ENCODE results near the gene OXSR1. TPM values are rescaled to one million over a fixed set of nuclear protein-coding genes. Genes with fewer than 3 reads are reported as not detected.

OXSR1 gene
- total RNA-seq, 1 donor from 2014 or later: 95.3 TPM

DNA sequence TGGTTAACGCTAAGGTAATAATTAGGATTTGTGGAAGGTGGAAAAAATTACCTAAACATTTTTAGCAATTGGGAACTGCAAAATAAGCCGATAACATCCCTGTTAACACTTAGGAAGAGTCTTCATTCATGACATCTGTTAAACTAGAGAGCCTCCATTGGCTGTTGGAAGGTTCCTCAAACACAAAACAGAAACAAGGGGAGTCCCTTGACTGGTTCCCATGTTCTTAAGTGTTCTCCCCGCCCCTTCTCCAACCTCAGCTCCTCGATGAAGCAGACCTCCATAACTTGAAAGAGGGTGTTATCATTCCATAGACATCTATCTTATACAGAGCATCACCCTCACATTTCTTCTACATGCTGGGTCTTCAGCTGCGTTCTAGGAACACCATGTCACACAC, 102.8 kb downstream of the OXSR1 start:
- TF ChIP-seq, protein P1, sequence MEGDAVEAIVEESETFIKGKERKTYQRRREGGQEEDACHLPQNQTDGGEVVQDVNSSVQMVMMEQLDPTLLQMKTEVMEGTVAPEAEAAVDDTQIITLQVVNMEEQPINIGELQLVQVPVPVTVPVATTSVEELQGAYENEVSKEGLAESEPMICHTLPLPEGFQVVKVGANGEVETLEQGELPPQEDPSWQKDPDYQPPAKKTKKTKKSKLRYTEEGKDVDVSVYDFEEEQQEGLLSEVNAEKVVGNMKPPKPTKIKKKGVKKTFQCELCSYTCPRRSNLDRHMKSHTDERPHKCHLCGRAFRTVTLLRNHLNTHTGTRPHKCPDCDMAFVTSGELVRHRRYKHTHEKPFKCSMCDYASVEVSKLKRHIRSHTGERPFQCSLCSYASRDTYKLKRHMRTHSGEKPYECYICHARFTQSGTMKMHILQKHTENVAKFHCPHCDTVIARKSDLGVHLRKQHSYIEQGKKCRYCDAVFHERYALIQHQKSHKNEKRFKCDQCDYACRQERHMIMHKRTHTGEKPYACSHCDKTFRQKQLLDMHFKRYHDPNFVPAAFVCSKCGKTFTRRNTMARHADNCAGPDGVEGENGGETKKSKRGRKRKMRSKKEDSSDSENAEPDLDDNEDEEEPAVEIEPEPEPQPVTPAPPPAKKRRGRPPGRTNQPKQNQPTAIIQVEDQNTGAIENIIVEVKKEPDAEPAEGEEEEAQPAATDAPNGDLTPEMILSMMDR (IDR thresholded peaks at IDR 0.05; ENCODE audit: insufficient read depth, low read length, severe bottlenecking): no peak
- FAIRE-seq (no peak), DNase-seq (ENCODE audit: low read depth) (no peak)
- H3K36me3 ChIP-seq (ENCODE audit: control insufficient read depth, insufficient read depth, low read length): peaks cover 5% of the 10 kb centered on the region
- no peaks in the 10 kb centered on the region for H3K27me3 ChIP-seq (ENCODE audit: control insufficient read depth, insufficient read depth, low read length)
- H3K4me3 ChIP-seq (ENCODE audit: low read depth, low read length): no peak overlapping the region

DNA sequence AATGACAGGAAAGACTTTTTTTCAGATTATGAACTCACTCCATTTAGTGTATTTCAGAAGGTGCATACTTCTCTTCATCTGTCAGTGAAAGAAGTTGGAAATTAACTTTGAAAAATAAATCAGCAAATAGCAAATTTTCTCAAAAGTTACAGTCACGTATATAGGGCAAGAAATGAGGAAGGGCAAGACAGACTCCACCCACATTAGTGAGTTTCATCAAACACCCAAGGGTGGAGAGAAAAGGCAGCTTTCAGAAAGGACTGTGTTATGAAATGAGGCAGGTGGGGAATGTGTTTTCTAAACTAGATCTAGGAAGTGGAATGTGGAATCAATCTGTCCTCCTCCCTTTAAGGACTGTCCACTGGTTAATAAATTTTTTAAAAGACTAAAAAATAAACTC, 103.2 kb downstream of the OXSR1 start:
- DNase-seq (ENCODE audit: low read depth) (no peak), FAIRE-seq (no peak)
- H3K36me3 ChIP-seq (ENCODE audit: control insufficient read depth, insufficient read depth, low read length): peaks cover 5% of the 10 kb centered on the region
- no peak overlapping the region for H3K4me3 ChIP-seq (ENCODE audit: low read depth, low read length)
- no peaks in the 10 kb centered on the region for H3K27me3 ChIP-seq (ENCODE audit: control insufficient read depth, insufficient read depth, low read length)
- TF ChIP-seq, protein P1 (IDR thresholded peaks at IDR 0.05; ENCODE audit: insufficient read depth, low read length, severe bottlenecking): no peak

DNA sequence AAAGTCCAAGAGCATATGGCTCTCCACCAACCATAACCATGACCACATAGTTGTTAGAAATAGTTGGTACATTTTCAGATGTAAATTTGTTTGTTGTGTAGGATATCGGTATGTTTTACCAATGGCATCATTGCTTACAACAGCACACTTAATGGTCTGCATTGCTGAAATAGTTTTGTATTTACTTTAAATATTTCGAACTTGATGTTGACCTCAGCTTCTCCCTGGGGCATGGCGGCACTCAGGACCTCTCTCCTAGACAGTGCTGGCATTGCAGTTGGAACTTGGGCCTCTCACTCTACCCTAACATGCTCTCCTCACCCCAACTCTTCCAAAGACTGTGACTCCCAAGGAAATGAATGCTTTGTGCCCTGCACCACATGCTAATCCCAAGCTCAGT, 105.3 kb downstream of the OXSR1 start:
- Histone ChIP-seq H3K36me3 (ENCODE audit: control insufficient read depth, insufficient read depth, low read length) (peaks cover 12% of the 10 kb centered on the region), H3K27me3 (ENCODE audit: control insufficient read depth, insufficient read depth, low read length) (no peaks in the 10 kb centered on the region), H3K4me3 (ENCODE audit: low read depth, low read length) (no peak overlapping the region)
- TF ChIP-seq, protein P1 (IDR thresholded peaks at IDR 0.05; ENCODE audit: insufficient read depth, low read length, severe bottlenecking): no peak
- DNase-seq (ENCODE audit: low read depth) (no peak), FAIRE-seq (no peak)

DNA sequence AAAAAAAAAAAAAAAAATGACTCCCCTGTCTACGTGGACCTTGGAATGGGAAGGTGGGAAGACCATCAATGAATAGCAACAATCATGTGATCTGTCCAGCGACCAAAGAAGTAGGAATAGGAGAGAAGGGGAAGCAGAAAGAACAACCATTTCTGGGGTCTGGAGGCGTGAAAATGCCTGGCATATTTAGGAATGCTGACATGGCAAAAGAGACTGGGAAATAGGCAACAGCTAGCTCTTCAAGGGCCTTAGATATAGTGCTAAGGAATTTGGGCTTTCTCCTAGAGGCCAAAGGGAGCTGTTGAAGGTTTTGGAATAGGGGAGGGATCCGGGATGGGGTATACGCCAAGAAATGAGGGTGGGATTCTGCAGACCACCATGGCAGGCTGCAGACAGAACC, 106.2 kb downstream of the OXSR1 start:
- peaks cover 9% of the 10 kb centered on the region for H3K36me3 ChIP-seq (ENCODE audit: control insufficient read depth, insufficient read depth, low read length)
- no peak overlapping the region for H3K4me3 ChIP-seq (ENCODE audit: low read depth, low read length)
- FAIRE-seq (no peak), DNase-seq (ENCODE audit: low read depth) (no peak)
- no peaks in the 10 kb centered on the region for H3K27me3 ChIP-seq (ENCODE audit: control insufficient read depth, insufficient read depth, low read length)
- TF ChIP-seq, protein P1 (IDR thresholded peaks at IDR 0.05; ENCODE audit: insufficient read depth, low read length, severe bottlenecking): no peak

DNA sequence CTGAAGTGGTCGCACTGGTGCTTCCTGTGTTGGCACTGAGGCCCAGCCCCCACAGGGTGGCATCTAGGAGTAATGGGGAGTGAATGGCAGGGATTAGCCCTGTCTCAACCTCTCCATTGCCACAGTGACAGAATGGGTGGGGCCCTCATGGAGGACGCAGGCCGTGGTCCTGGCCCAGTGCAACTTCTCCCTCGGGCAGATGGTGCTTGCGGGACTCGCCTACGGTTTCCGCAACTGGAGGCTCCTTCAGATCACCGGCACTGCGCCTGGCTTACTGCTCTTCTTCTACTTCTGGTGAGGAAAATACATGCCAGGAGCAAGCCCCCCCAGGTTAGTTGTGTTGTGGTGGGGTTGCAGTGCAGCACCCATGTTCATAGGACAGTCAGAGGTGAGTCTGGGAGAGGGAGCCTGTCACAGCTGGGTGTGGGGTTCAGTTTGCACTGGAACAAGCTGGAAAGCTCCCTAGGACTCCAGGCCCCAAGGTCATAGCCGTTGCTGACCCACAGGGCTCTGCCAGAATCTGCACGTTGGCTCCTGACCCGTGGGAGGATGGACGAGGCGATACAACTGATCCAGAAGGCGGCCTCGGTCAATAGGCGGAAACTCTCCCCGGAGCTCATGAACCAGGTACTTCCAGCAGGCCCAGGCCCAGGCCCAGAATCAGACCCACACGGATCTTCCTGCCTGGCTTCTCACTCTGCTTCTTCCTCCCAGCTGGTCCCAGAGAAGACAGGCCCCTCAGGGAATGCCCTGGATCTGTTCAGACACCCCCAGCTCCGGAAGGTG, 109.7 kb downstream of the OXSR1 start:
- H3K36me3 ChIP-seq (ENCODE audit: control insufficient read depth, insufficient read depth, low read length): peaks cover 13% of the 10 kb centered on the region
- TF ChIP-seq, protein P1 (IDR thresholded peaks at IDR 0.05; ENCODE audit: insufficient read depth, low read length, severe bottlenecking): no peak
- H3K27me3 ChIP-seq (ENCODE audit: control insufficient read depth, insufficient read depth, low read length): no peaks in the 10 kb centered on the region
- no peak for FAIRE-seq
- H3K4me3 ChIP-seq (ENCODE audit: low read depth, low read length): no peak overlapping the region
- no peak for DNase-seq (ENCODE audit: low read depth)

DNA sequence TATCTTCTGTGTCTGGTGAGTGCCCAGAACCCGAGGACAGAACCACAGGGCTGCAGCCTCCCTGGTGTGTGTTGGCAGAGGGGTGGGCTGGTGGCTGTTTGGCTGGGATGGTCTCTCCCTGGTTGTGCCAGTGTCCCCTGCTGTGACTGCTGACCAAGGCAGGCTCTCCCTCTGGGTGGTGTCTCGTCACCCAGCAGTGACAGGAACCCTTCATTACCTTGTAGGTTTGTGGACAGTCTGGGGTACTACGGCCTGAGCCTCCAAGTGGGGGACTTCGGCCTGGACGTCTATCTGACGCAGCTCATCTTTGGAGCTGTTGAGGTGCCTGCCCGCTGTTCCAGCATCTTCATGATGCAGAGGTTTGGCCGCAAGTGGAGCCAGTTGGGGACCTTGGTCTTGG, 110.3 kb downstream of the OXSR1 start:
- Histone ChIP-seq H3K27me3 (ENCODE audit: control insufficient read depth, insufficient read depth, low read length) (no peaks in the 10 kb centered on the region), H3K4me3 (ENCODE audit: low read depth, low read length) (no peak overlapping the region), H3K36me3 (ENCODE audit: control insufficient read depth, insufficient read depth, low read length) (peaks cover 13% of the 10 kb centered on the region)
- FAIRE-seq: no peak
- no peak for DNase-seq (ENCODE audit: low read depth)
- TF ChIP-seq, protein P1 (IDR thresholded peaks at IDR 0.05; ENCODE audit: insufficient read depth, low read length, severe bottlenecking): no peak

Data from bronchial epithelial cell (primary cell).